RWPE1 (cell line): ENCODE data around the gene KCNJ6.

Experiments used
- CTCF ChIA-PET: fragments of 350-600 bp; sonication (Branson Sonifier 250); formaldehyde crosslinking; extraction: SDS; loops from one replicate; lab custom pipeline; 2021; lab: Yijun Ruan, JAX
- POLR2A ChIA-PET: fragments of 400-600 bp; formaldehyde crosslinking; extraction: SDS; loops from one replicate; lab custom pipeline; 2020; ENCODE audit warnings: antibody characterized with exemption; ENCODE audit not compliant: low non-redundant PET; lab: Yijun Ruan, JAX
- DNase-seq: peaks from one replicate; pipeline ENCODE4 v3.0.0; 2012; ENCODE audit warnings: low spot score
- H3K27ac ChIP-seq: fragments of 450-650 bp; 2 replicates; pipeline ENCODE4 v1.5.1; 2017
- CTCF ChIP-seq: fragments of 450-650 bp; conservative IDR thresholded peaks from 2 replicates; pipeline ENCODE4 v1.5.1; 2017; ENCODE audit warnings: low read depth, mild to moderate bottlenecking

KCNJ6 gene

DNA sequence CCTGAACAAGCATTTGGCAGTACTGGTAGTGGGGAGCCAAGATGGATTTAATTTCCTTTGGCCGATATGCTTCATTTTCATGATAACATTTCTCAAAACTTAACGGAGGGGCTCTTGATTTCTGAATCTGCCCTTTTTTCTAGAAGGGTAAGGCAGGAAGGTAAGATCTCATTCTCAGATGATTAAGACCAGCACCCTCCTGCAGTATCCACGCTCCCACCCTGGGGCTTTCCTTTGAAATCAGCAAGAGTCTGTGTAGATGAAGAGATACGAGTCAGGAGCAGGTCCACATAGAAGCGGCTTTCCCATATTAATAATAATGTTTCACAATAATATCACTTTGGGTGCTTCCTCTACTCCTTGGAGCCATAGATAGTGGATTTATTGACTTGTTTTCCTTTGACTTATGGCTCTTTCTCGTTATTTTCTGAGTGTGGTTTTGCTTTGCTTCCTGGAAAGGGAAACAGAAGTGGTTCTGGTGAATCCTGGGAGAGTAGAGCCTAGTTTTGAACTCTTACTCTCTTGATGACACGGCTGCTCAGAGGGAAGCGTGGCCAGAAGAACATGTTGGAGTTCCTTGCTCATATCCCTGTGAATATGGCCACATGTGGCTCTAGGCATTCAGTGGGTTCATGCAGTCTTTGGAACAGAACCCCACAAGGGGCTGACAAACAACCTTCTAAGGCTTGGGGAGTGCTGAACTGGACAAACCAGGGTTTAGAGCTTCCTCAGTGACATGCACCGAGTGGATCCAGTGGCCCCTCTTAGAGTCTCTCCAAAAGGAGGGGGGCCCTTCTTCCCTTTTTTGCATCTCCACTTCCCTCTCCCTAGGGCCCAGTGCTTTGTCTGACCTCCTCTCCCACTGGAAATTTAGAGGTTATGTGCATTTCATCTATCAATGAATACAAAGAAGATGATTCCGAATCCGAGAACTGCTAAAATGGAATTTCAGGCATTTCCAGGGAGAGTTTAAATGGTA is 354.0 kb downstream of the KCNJ6 start:
- no peak for TF ChIP-seq CTCF
- DNase-seq, result no peak
- H3K27ac ChIP-seq, result no peak overlapping the region
- ChIA-PET POLR2A (no interaction called here), CTCF (interaction anchor here (0.8 to 1.2 kb wide), 2 partner anchors 13 to 1138 kb away, joined by 3 to 4 read pairs; no protein-coding TSS in a partner anchor)

DNA sequence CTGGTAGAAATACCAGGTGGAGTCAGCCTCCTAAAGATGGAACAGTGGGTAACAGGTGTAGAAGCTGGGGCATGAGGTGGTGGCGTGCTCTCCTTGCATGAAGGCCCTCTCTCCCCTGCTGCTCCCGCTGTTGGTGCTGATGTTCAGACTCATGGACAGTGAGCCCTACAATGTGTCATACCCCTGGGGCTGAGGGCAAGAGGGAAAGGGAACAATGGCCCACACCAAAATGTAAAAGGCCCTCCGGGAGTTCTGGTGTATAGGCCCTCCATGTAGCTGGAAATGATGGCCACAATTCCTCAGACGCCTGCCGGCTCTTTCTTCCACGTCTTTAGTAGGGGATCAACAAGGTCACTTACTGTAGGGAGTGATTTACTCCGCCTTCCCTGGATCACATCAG is 354.8 kb downstream of the KCNJ6 start:
- DNase-seq, result no peak
- ChIA-PET POLR2A (no interaction called here), CTCF (no interaction called here)
- no peak overlapping the region for H3K27ac ChIP-seq
- TF ChIP-seq CTCF, result no peak

DNA sequence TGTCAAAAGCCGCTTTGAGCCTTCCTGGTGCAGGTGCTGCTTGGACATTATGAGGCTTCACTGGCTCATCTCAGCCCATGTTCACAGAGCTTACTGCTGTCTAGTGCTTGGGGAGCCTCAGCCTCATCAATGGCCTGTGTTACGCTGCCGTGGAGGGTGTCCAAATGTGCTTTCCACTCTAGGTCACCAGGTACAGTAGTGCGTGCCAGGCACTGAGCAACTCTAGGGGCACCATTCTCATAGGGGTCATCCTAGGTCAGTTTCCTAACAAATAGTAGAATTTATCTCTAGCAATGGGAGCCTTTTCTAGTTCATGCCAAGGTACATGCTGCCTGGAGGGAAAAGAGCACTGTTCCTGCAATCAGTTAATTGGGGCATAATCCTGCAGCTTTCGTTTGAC is 355.9 kb downstream of the KCNJ6 start:
- TF ChIP-seq CTCF, result no peak
- no peak overlapping the region for H3K27ac ChIP-seq
- DNase-seq, result no peak
- POLR2A ChIA-PET, result no interaction called here
- CTCF ChIA-PET, result no interaction called here

DNA sequence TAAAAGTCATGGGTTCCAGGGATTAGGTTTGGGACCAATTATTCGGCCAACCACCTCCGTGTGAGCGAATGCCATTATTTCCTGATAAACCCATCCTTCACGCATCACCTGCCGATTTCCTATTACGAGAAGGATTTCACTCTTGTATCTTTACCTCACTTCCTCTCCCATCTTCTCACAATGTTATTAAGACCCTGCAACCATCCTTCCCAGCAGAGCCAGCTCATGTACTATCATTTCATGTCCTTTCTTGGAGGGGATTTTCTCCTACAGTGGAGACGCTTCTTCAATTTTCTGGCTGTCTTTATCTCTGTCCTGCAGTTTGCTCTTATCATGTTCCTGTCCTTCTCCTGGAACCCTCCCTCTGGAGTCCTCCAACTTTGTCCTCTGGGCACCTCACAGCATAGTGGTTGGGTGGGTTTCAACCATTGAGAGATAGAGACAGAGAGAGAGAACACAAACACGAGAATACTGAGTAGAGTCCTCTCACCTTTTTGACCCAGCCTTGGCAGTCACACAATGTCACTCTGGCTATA is 357.5 kb downstream of the KCNJ6 start:
- POLR2A ChIA-PET, result no interaction called here
- no peak overlapping the region for H3K27ac ChIP-seq
- TF ChIP-seq CTCF, result no peak
- no peak for DNase-seq
- CTCF ChIA-PET, result no interaction called here
